GM19351 (cell line): ENCODE data around the gene HOXD12.

ENCODE experiments used
- ATAC-seq: cut with Tn5 transposase; IDR thresholded peaks from one replicate; pipeline ENCODE4 v1.9.1; 2021; ENCODE audit warnings: mild to moderate bottlenecking, moderate library complexity; ENCODE audit not compliant: unreplicated experiment

HOXD12 gene

GRCh38 chr2:176118601-176119339 is 19.2 kb downstream of the HOXD12 start:
- ATAC-seq, result no peak

GRCh38 chr2:176120364-176121189 is 21.0 kb downstream of the HOXD12 start:
- ATAC-seq, result no peak

GRCh38 chr2:176121190-176122051 is 21.8 kb downstream of the HOXD12 start:
- no peak for ATAC-seq

- ATAC-seq, result no peak
Measured at GRCh38 chr2:176122052-176122682, 22.6 kb downstream of the HOXD12 start.

GRCh38 chr2:176122683-176123410 is 23.3 kb downstream of the HOXD12 start, which contains the start of gene HOXD9:
Gene HOXD9 (plus strand): TSS chr2:176122719. CDS start chr2:176122769, 50 bp downstream.
- no peak for ATAC-seq

- ATAC-seq, result no peak
Measured at GRCh38 chr2:176123411-176124109, 24.0 kb downstream of the HOXD12 start.

GRCh38 chr2:176124110-176124946 is 24.7 kb downstream of the HOXD12 start:
- ATAC-seq, result no peak

GRCh38 chr2:176124947-176125771 is 25.6 kb downstream of the HOXD12 start:
- ATAC-seq, result no peak

GRCh38 chr2:176125772-176126054 is 26.1 kb downstream of the HOXD12 start:
- ATAC-seq, result no peak

GRCh38 chr2:176126929-176127773 is 27.6 kb downstream of the HOXD12 start:
- ATAC-seq, result no peak

GRCh38 chr2:176127774-176128072 is 28.1 kb downstream of the HOXD12 start:
- ATAC-seq, result no peak

GRCh38 chr2:176128172-176128981 is 28.8 kb downstream of the HOXD12 start:
- no peak for ATAC-seq

- no peak for ATAC-seq
Measured at GRCh38 chr2:176128982-176129796, 29.6 kb downstream of the HOXD12 start, which contains the start of gene HOXD8. Gene HOXD8 (plus strand): TSS chr2:176129705. CDS start chr2:176130367, 662 bp downstream.

GRCh38 chr2:176129813-176130146 is 30.2 kb downstream of the HOXD12 start:
- ATAC-seq, result no peak

GRCh38 chr2:176130147-176130956 is 30.8 kb downstream of the HOXD12 start:
- ATAC-seq, result no peak
